ENCODE data around the gene RPL12. TPM values are rescaled to one million over a fixed set of nuclear protein-coding genes. Genes with fewer than 3 reads are reported as not detected.
A peak's percentile ranks its signal among the peaks of the same experiment; 100 is the strongest.

Gene RPL12
- polyA plus RNA-seq, 1 donor = 3,060 TPM

GRCh38 chr9:127411122-127411521 is 40.1 kb downstream of the RPL12 start:
- Histone ChIP-seq H3K36me3 (ENCODE audit: control insufficient read depth, insufficient read depth, low read length) (peaks cover 28% of the 10 kb centered on the region), H3K27ac (ENCODE audit: low read length) (peak overlapping the region; percentile 85), H3K4me3 (ENCODE audit: low read length) (no peak overlapping the region), H3K27me3 (ENCODE audit: control insufficient read depth, insufficient read depth, low read length) (no peaks in the 10 kb centered on the region), H3K4me1 (ENCODE audit: control insufficient read depth, insufficient read depth, low read length) (peaks cover 21% of the 10 kb centered on the region), H3K9me3 (ENCODE audit: control insufficient read depth, low read depth, low read length) (no peaks in the 10 kb centered on the region)
- 89% methylated on average over 3 of the region's 4 CpGs for WGBS (ENCODE audit: insufficient coverage, low lambda C conversion rate)
- no peak for DNase-seq

DNA sequence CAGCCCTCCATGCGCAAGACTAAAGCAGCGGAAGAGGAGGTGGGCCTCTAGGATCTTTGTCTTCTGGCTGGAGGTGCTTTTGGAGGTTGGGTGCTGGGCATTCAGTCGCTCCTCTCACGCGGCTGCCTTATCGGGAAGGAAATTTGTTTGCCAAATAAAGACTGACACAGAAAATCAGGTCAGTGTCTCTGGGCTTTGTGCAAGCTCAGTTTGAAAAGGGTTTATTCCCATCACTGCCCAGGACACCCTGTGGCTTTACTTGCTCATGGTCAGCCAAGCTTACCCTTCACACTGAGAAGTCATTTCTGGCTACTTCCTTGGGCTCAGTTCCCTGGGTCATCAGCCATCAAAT is 43.7 kb downstream of the RPL12 start:
- no peaks in the 10 kb centered on the region for H3K9me3 ChIP-seq (ENCODE audit: control insufficient read depth, low read depth, low read length)
- H3K27me3 ChIP-seq (ENCODE audit: control insufficient read depth, insufficient read depth, low read length) = no peaks in the 10 kb centered on the region
- no CpG with 5 or more reads among the region's 6 CpGs for WGBS (ENCODE audit: insufficient coverage, low lambda C conversion rate)
- no peak overlapping the region for H3K4me3 ChIP-seq (ENCODE audit: low read length)
- peaks cover 61% of the 10 kb centered on the region for H3K36me3 ChIP-seq (ENCODE audit: control insufficient read depth, insufficient read depth, low read length)
- peaks cover 4% of the 10 kb centered on the region for H3K4me1 ChIP-seq (ENCODE audit: control insufficient read depth, insufficient read depth, low read length)
- no peak overlapping the region for H3K27ac ChIP-seq (ENCODE audit: low read length)
- no peak for DNase-seq

GRCh38 chr9:127406799-127407491 is 44.3 kb downstream of the RPL12 start:
- no peaks in the 10 kb centered on the region for H3K4me1 ChIP-seq (ENCODE audit: control insufficient read depth, insufficient read depth, low read length)
- WGBS (ENCODE audit: insufficient coverage, low lambda C conversion rate) = no CpG with 5 or more reads among the region's 13 CpGs
- no peak for DNase-seq
- no peaks in the 10 kb centered on the region for H3K9me3 ChIP-seq (ENCODE audit: control insufficient read depth, low read depth, low read length)
- H3K4me3 ChIP-seq (ENCODE audit: low read length) = no peak overlapping the region
- no peaks in the 10 kb centered on the region for H3K27me3 ChIP-seq (ENCODE audit: control insufficient read depth, insufficient read depth, low read length)
- peaks cover 62% of the 10 kb centered on the region for H3K36me3 ChIP-seq (ENCODE audit: control insufficient read depth, insufficient read depth, low read length)
- no peak overlapping the region for H3K27ac ChIP-seq (ENCODE audit: low read length)

GRCh38 chr9:127405344-127406125 is 45.7 kb downstream of the RPL12 start:
- peaks cover 72% of the 10 kb centered on the region for H3K36me3 ChIP-seq (ENCODE audit: control insufficient read depth, insufficient read depth, low read length)
- no peaks in the 10 kb centered on the region for H3K27me3 ChIP-seq (ENCODE audit: control insufficient read depth, insufficient read depth, low read length)
- no peak overlapping the region for H3K27ac ChIP-seq (ENCODE audit: low read length)
- DNase-seq = no peak
- no peaks in the 10 kb centered on the region for H3K9me3 ChIP-seq (ENCODE audit: control insufficient read depth, low read depth, low read length)
- WGBS (ENCODE audit: insufficient coverage, low lambda C conversion rate) = no CpG with 5 or more reads among the region's 20 CpGs
- H3K4me3 ChIP-seq (ENCODE audit: low read length) = no peak overlapping the region
- no peaks in the 10 kb centered on the region for H3K4me1 ChIP-seq (ENCODE audit: control insufficient read depth, insufficient read depth, low read length)

DNA sequence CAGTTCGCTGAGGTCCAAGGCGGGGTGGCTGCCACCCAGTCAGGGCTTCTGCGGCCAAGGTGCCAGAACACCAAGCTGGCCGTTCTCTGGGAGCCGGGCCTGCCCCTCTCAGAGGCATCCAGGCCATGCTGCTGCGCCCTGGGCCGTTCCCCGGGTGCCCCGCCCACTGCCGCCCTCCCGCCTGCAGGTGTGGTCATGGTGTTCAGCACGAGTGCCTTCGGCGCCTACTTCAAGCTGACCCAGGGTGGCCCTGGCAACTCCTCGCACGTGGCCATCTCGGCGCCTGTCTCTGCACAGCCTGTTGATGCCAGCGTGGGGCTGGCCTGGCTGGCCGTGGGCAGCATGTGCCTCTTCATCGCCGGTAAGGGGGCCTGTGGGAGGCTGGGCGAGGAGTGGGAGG is 46.6 kb downstream of the RPL12 start:
- Histone ChIP-seq H3K27me3 (ENCODE audit: control insufficient read depth, insufficient read depth, low read length) (no peaks in the 10 kb centered on the region), H3K36me3 (ENCODE audit: control insufficient read depth, insufficient read depth, low read length) (peaks cover 80% of the 10 kb centered on the region), H3K4me3 (ENCODE audit: low read length) (no peak overlapping the region), H3K27ac (ENCODE audit: low read length) (no peak overlapping the region), H3K9me3 (ENCODE audit: control insufficient read depth, low read depth, low read length) (no peaks in the 10 kb centered on the region), H3K4me1 (ENCODE audit: control insufficient read depth, insufficient read depth, low read length) (peaks cover 4% of the 10 kb centered on the region)
- no CpG with 5 or more reads among the region's 23 CpGs for WGBS (ENCODE audit: insufficient coverage, low lambda C conversion rate)
- no peak for DNase-seq

- H3K4me1 ChIP-seq (ENCODE audit: control insufficient read depth, insufficient read depth, low read length) = peaks cover 9% of the 10 kb centered on the region
- H3K4me3 ChIP-seq (ENCODE audit: low read length) = no peak overlapping the region
- no peak for DNase-seq
- WGBS (ENCODE audit: insufficient coverage, low lambda C conversion rate) = no CpG with 5 or more reads among the region's 22 CpGs
- no peaks in the 10 kb centered on the region for H3K27me3 ChIP-seq (ENCODE audit: control insufficient read depth, insufficient read depth, low read length)
- H3K36me3 ChIP-seq (ENCODE audit: control insufficient read depth, insufficient read depth, low read length) = peaks cover 80% of the 10 kb centered on the region
- no peak overlapping the region for H3K27ac ChIP-seq (ENCODE audit: low read length)
- no peaks in the 10 kb centered on the region for H3K9me3 ChIP-seq (ENCODE audit: control insufficient read depth, low read depth, low read length)
Measured at GRCh38 chr9:127403507-127404192, 47.6 kb downstream of the RPL12 start.

DNA sequence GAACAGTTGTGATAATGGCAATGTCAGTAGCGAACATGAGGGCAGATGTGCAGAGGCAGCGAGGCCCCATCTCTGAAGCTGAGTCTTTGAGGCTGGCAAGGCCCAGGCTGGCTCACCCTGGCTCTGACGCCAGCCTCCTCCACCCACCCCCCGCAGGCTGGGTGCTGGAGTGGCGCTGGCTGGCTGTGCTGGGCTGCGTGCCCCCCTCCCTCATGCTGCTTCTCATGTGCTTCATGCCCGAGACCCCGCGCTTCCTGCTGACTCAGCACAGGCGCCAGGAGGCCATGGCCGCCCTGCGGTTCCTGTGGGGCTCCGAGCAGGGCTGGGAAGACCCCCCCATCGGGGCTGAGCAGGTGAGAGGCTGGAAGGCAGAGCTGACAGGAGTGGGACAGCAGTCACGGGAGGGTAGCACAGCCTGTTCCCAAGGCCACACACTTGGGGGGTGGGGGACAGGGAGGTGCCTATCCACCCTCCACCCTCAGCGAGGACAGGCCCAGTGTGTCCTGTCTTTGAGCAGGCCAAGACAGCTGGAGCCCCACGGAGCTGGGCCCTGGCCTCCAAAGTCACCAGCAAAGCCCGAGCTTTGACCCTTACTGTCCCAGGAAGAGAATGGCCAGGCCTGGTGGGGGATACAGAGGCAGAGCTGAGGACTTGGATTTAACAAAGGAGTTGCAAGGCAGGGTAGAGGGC is 48.7 kb downstream of the RPL12 start:
- no CpG with 5 or more reads among the region's 18 CpGs for WGBS (ENCODE audit: insufficient coverage, low lambda C conversion rate)
- DNase-seq = no peak
- Histone ChIP-seq H3K4me1 (ENCODE audit: control insufficient read depth, insufficient read depth, low read length) (peaks cover 11% of the 10 kb centered on the region), H3K4me3 (ENCODE audit: low read length) (no peak overlapping the region), H3K9me3 (ENCODE audit: control insufficient read depth, low read depth, low read length) (no peaks in the 10 kb centered on the region), H3K27ac (ENCODE audit: low read length) (no peak overlapping the region), H3K36me3 (ENCODE audit: control insufficient read depth, insufficient read depth, low read length) (peaks cover 75% of the 10 kb centered on the region), H3K27me3 (ENCODE audit: control insufficient read depth, insufficient read depth, low read length) (no peaks in the 10 kb centered on the region)

DNA sequence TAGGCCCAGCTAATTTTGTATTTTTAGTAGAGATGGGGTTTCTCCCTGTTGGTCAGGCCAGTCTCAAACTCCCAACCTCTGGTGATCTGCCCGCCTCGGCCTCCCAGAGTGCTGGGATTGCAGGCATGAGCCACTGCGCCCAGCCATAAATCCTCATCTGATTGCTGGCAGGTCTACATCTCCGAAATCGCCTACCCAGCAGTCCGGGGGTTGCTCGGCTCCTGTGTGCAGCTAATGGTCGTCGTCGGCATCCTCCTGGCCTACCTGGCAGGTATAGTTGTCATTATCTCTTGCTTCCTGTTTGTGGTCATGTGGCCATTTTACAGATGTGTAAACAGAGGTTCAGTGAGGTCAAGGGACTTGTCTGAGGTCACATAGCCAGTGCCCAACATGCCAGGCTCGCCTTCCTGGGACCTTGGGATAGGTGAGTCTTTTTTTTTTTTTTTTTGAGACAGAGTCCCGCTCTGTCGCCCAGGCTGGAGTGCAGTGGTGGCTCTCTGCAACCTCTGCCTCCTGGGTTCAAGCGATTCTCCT is 51.4 kb downstream of the RPL12 start:
- H3K27ac ChIP-seq (ENCODE audit: low read length) = no peak overlapping the region
- H3K4me3 ChIP-seq (ENCODE audit: low read length) = no peak overlapping the region
- H3K4me1 ChIP-seq (ENCODE audit: control insufficient read depth, insufficient read depth, low read length) = peaks cover 24% of the 10 kb centered on the region
- H3K9me3 ChIP-seq (ENCODE audit: control insufficient read depth, low read depth, low read length) = no peaks in the 10 kb centered on the region
- DNase-seq = no peak
- peaks cover 48% of the 10 kb centered on the region for H3K36me3 ChIP-seq (ENCODE audit: control insufficient read depth, insufficient read depth, low read length)
- no peaks in the 10 kb centered on the region for H3K27me3 ChIP-seq (ENCODE audit: control insufficient read depth, insufficient read depth, low read length)
- no CpG with 5 or more reads among the region's 14 CpGs for WGBS (ENCODE audit: insufficient coverage, low lambda C conversion rate)

GRCh38 chr9:127398715-127399400 is 52.3 kb downstream of the RPL12 start:
- Histone ChIP-seq H3K27ac (ENCODE audit: low read length) (peak overlapping the region; percentile 80), H3K9me3 (ENCODE audit: control insufficient read depth, low read depth, low read length) (no peaks in the 10 kb centered on the region), H3K27me3 (ENCODE audit: control insufficient read depth, insufficient read depth, low read length) (no peaks in the 10 kb centered on the region), H3K4me3 (ENCODE audit: low read length) (peak overlapping the region; percentile 85), H3K36me3 (ENCODE audit: control insufficient read depth, insufficient read depth, low read length) (peaks cover 39% of the 10 kb centered on the region), H3K4me1 (ENCODE audit: control insufficient read depth, insufficient read depth, low read length) (peaks cover 30% of the 10 kb centered on the region)
- no peak for DNase-seq
- WGBS (ENCODE audit: insufficient coverage, low lambda C conversion rate) = no CpG with 5 or more reads among the region's 13 CpGs
